Ectodermal cell (in vitro differentiated cells): Measurements from ENCODE around the gene HOXD8.

Experiments
- H3K27ac ChIP-seq: 2 replicates; pipeline ENCODE4 v1.7.0; 2013; ENCODE audit warnings: mild to moderate bottlenecking, low read depth, low read length; ENCODE audit not compliant: insufficient read depth, poor library complexity, severe bottlenecking
- H3K27me3 ChIP-seq: 2 replicates; pipeline ENCODE4 v1.7.0; 2013; ENCODE audit warnings: mild to moderate bottlenecking, low read length; ENCODE audit not compliant: insufficient read depth, control insufficient read depth, poor library complexity, severe bottlenecking
- H3K36me3 ChIP-seq: one replicate; pipeline ENCODE4 v1.7.0; 2013; ENCODE audit warnings: low read length; ENCODE audit not compliant: control insufficient read depth, insufficient read depth
- H3K4me1 ChIP-seq: one replicate; pipeline ENCODE4 v1.7.0; 2013; ENCODE audit warnings: low read length; ENCODE audit not compliant: control insufficient read depth, insufficient read depth
- H3K4me3 ChIP-seq: 2 replicates; pipeline ENCODE4 v1.7.0; 2013; ENCODE audit warnings: low read depth, low read length, control low read depth; ENCODE audit not compliant: insufficient read depth
- H3K9me3 ChIP-seq: 2 replicates; pipeline ENCODE4 v1.7.0; 2013; ENCODE audit warnings: mild to moderate bottlenecking, low read length, moderate library complexity; ENCODE audit not compliant: control insufficient read depth
- WGBS, 2 experiments: methylation state at CpG; one replicate each; pipeline ENCODE4 v1.1.7; 2013; ENCODE audit warnings: missing lambda C conversion rate in 2 of 2; 5-methylcytosine and 5-hydroxymethylcytosine counted together

The HOXD8 gene

GRCh38 chr2:176156807-176157498 lies 27.4 kb downstream of the HOXD8 start, which contains the start of gene HOXD3:
HOXD3 (plus strand) TSS chr2:176157307; CDS start chr2:176169115, 11,808 bp downstream.
- H3K9me3 ChIP-seq, result no peaks in the 10 kb centered on the region
- H3K4me3 ChIP-seq, result no peak within 1 kb of the TSS
- WGBS, 2 experiments, result 4% methylated on average over 48 of the region's 48 CpGs
- H3K4me1 ChIP-seq, result no peaks in the 10 kb centered on the region
- peaks cover 100% of the 10 kb centered on the region for H3K27me3 ChIP-seq
- no peaks in the 10 kb centered on the region for H3K36me3 ChIP-seq
- peak within 1 kb of the TSS; percentile 28 for H3K27ac ChIP-seq

GRCh38 chr2:176157499-176158185 lies 28.1 kb downstream of the HOXD8 start:
- H3K27me3 ChIP-seq, result peaks cover 100% of the 10 kb centered on the region
- H3K4me1 ChIP-seq, result no peaks in the 10 kb centered on the region
- WGBS, 2 experiments, result 3% methylated on average over 42 to 43 of the region's 43 CpGs
- H3K27ac ChIP-seq, result no peak overlapping the region
- no peak overlapping the region for H3K4me3 ChIP-seq
- H3K36me3 ChIP-seq, result no peaks in the 10 kb centered on the region
- H3K9me3 ChIP-seq, result no peaks in the 10 kb centered on the region

DNA sequence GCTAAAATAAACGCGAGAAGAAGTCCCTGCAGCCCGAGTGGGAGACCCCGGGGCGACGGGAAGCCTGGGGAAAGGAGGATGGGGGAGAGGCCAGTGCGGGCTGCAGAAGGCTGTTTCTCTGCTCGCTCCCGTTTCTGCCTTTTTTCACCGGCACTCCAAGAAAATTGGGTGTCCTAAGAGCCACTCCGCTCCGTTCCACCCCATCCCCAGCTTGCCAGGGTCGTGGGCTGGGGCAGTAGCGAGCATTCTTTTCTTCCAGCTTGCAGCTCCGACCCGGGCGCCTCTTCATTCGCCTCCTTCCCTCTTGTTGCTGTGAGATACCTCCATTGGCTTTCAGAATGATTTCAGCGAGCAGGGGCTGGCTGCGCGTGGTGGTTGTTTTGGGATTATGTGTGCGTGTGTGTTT lies 28.7 kb downstream of the HOXD8 start:
- Histone ChIP-seq H3K36me3 (no peaks in the 10 kb centered on the region), H3K27me3 (peaks cover 100% of the 10 kb centered on the region), H3K4me1 (no peaks in the 10 kb centered on the region), H3K4me3 (no peak overlapping the region), H3K27ac (no peak overlapping the region), H3K9me3 (no peaks in the 10 kb centered on the region)
- 3 to 4% methylated on average over 19 to 22 of the region's 22 CpGs for WGBS, 2 experiments

DNA sequence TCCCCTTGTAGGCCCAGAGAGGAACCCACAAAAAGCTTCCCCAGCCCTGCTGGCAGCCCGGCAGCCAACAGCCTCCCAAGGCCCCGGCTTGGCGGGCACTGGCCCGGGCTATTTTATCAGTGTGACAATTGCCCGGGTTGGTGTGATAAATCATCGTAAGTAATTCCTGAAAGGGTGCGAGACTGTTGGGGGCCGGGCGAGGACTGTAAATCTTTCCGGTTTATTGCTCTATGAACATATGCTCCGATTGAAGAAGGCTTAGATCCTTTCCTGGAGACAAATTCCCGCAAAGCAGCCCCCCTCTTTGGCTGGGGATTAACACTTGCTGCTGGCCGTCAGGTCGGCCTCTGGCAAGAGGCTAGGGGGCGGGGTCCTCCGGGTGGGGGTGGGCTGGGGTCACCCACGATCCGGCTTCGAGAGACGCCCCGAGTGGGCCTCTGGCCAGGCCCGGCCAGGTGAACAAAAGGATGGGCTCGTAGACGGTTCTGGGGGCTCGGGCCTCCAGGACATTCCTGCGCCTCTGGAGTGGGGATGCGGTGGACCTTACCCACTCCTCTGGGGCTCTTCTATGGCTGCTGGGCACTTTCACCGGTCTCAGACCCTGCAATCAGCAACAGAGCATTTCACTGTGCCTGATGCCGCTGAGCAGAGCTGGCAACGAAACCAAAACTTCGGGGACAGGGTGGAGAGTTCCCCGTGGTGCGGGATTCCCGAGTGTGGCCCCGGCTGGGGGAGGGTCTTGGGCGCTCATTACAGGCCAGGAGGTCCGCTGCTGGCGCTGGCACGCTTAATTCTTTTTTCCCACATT lies 29.6 kb downstream of the HOXD8 start:
- no peaks in the 10 kb centered on the region for H3K4me1 ChIP-seq
- no peaks in the 10 kb centered on the region for H3K36me3 ChIP-seq
- H3K27ac ChIP-seq, result no peak overlapping the region
- no peaks in the 10 kb centered on the region for H3K9me3 ChIP-seq
- no peak overlapping the region for H3K4me3 ChIP-seq
- WGBS, 2 experiments, result 6 to 7% methylated on average over 39 of the region's 39 CpGs
- H3K27me3 ChIP-seq, result peaks cover 100% of the 10 kb centered on the region

DNA sequence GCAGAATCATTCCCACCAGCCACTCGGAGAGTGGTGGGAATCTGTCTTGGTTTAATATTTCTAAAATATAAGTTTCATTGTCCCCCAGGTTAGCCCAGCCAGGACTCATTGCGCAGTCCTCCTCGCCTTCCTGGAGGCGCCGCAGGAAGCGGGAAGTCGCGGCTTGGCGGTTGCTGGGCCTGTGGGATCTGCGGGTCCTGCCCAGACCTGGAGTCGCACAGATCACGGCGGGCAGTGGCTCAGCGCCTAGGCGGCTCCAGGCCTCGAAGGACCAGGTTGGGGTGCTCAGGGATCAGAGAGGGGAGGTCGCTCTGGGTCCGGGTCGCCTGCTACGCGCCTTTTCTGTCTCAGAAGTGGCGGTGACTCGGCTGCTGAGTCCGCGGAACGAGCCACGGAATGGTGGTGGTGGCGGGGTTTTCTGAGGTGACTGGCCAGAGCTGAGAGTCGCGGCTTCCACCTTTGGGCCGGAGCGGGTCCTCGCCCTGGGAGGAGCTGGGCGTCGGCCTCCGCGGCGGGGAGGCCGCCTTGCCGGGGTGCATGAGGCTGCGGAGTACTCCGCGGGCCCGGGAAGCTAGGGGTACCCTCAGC lies 30.3 kb downstream of the HOXD8 start:
- no peak overlapping the region for H3K4me3 ChIP-seq
- WGBS, 2 experiments, result 2 to 3% methylated on average over 43 of the region's 44 CpGs
- H3K27ac ChIP-seq, result no peak overlapping the region
- H3K4me1 ChIP-seq, result no peaks in the 10 kb centered on the region
- no peaks in the 10 kb centered on the region for H3K36me3 ChIP-seq
- peaks cover 100% of the 10 kb centered on the region for H3K27me3 ChIP-seq
- H3K9me3 ChIP-seq, result no peaks in the 10 kb centered on the region

- Histone ChIP-seq H3K27me3 (peaks cover 100% of the 10 kb centered on the region), H3K27ac (no peak overlapping the region), H3K36me3 (no peaks in the 10 kb centered on the region), H3K4me3 (no peak overlapping the region), H3K4me1 (no peaks in the 10 kb centered on the region), H3K9me3 (no peaks in the 10 kb centered on the region)
- WGBS, 2 experiments, result 4% methylated on average over 50 of the region's 50 CpGs
These were observed 30.9 kb downstream of the HOXD8 start for GRCh38 chr2:176160251-176160985.

- no peak overlapping the region for H3K4me3 ChIP-seq
- peaks cover 100% of the 10 kb centered on the region for H3K27me3 ChIP-seq
- H3K27ac ChIP-seq, result no peak overlapping the region
- no peaks in the 10 kb centered on the region for H3K36me3 ChIP-seq
- WGBS, 2 experiments, result 10 to 15% methylated on average over 22 of the region's 22 CpGs
- no peaks in the 10 kb centered on the region for H3K9me3 ChIP-seq
- no peaks in the 10 kb centered on the region for H3K4me1 ChIP-seq
These were observed 31.7 kb downstream of the HOXD8 start for GRCh38 chr2:176160986-176161824.

DNA sequence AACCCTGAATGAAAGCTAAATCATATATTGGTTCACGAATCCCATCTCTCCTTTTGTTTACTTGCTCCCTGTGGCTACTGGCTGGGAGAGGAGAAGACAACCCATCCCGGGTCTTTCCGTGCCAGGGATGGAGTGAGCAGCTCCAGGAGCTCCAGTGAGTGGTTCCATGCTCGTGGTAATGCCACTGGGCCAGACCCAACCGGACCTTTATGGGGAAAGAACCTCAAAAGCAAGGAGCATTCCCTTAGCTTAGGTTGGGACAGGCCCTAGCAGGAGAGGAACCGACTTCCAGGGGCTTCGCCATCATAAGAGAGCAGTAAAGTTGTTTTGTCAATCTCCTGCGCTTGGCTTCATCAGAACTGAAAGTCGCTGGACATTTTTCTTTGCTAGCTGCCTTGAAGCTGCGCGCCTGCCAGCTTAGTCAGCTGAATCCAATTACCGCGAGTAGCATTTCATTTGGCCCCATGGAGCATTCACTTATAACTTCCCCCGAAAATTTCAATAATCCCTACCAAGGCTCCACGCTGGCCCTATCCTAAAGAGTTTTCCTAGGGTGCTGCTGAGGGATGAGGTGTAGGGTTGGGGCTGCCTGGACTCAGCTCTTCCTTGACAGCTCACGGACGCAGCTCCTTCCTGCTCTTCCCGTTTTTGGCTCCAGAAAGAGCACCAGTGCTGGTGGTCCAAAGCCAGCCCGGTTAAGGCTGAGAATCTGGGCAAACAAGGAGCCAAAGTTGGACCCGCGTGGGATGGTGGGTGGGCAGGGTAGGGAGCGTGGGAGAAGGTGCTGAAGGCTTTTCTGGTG lies 32.5 kb downstream of the HOXD8 start:
- WGBS, 2 experiments, result 8 to 9% methylated on average over 21 to 22 of the region's 22 CpGs
- Histone ChIP-seq H3K36me3 (no peaks in the 10 kb centered on the region), H3K27ac (no peak overlapping the region), H3K4me3 (no peak overlapping the region), H3K9me3 (no peaks in the 10 kb centered on the region), H3K27me3 (peaks cover 100% of the 10 kb centered on the region), H3K4me1 (no peaks in the 10 kb centered on the region)
